Mucosa of rectum (tissue), 2 donors: ENCODE results near the gene IQSEC2.

Experiments used
- H3K27ac ChIP-seq, 2 donors: one replicate each; pipeline ENCODE4 v1.7.0; 2013; ENCODE audit warnings: inconsistent platforms in 2 of 2, low read depth in 2 of 2, low read length in 2 of 2
- H3K27me3 ChIP-seq, 2 donors: one replicate each; pipeline ENCODE4 v1.7.0; 2013; ENCODE audit warnings: low read length in 2 of 2; ENCODE audit not compliant: control insufficient read depth in 2 of 2, insufficient read depth in 2 of 2
- H3K36me3 ChIP-seq, 2 donors: one replicate each; pipeline ENCODE4 v1.7.0; 2013; ENCODE audit warnings: low read length in 2 of 2; ENCODE audit not compliant: control insufficient read depth in 2 of 2, insufficient read depth in 2 of 2
- H3K4me1 ChIP-seq, 2 donors: one replicate each; pipeline ENCODE4 v1.7.0; 2013; ENCODE audit warnings: low read length in 2 of 2, mild to moderate bottlenecking in 1 of 2; ENCODE audit not compliant: control insufficient read depth in 2 of 2, insufficient read depth in 2 of 2
- H3K4me3 ChIP-seq, 2 donors: one replicate each; pipeline ENCODE4 v1.7.0; 2013; ENCODE audit warnings: low read length in 2 of 2
- H3K9ac ChIP-seq, 2 donors: one replicate each; pipeline ENCODE4 v1.7.0; 2013; ENCODE audit warnings: low read length in 2 of 2, low read depth in 1 of 2, mild to moderate bottlenecking in 1 of 2
- H3K9me3 ChIP-seq, 2 donors: one replicate each; pipeline ENCODE4 v1.7.0; 2013; ENCODE audit warnings: low read length in 2 of 2; ENCODE audit not compliant: control insufficient read depth in 2 of 2
- donor health status: healthy.
- donor health status: Normal muscosa, but diverticular disease.

Gene IQSEC2

GRCh38 chrX:53268173-53268572, 13.2 kb downstream of the IQSEC2 start:
- H3K9me3 ChIP-seq, result no peaks in the 10 kb centered on the region
- H3K27me3 ChIP-seq, result peaks cover 1 to 7% of the 10 kb centered on the region in 2 donors
- H3K27ac ChIP-seq, result no peak overlapping the region
- H3K4me3 ChIP-seq, result no peak overlapping the region
- H3K4me1 ChIP-seq, result peaks cover 4 to 7% of the 10 kb centered on the region in 2 donors
- no peaks in the 10 kb centered on the region for H3K36me3 ChIP-seq
- no peak overlapping the region for H3K9ac ChIP-seq

GRCh38 chrX:53266914-53267313, 14.5 kb downstream of the IQSEC2 start:
- no peaks in the 10 kb centered on the region for H3K36me3 ChIP-seq
- no peak overlapping the region for H3K27ac ChIP-seq
- H3K9me3 ChIP-seq, result no peaks in the 10 kb centered on the region
- H3K27me3 ChIP-seq, result peaks cover 1 to 7% of the 10 kb centered on the region in 2 donors
- no peak overlapping the region for H3K9ac ChIP-seq
- no peak overlapping the region for H3K4me3 ChIP-seq
- peaks cover 4 to 11% of the 10 kb centered on the region in 2 donors for H3K4me1 ChIP-seq

- H3K9me3 ChIP-seq, result no peaks in the 10 kb centered on the region
- H3K4me3 ChIP-seq, result no peak overlapping the region
- no peak overlapping the region for H3K9ac ChIP-seq
- H3K27me3 ChIP-seq, result peaks cover 1 to 7% of the 10 kb centered on the region in 2 donors
- peak overlapping the region; percentile 51 to 66 for H3K27ac ChIP-seq
- H3K36me3 ChIP-seq, result no peaks in the 10 kb centered on the region
- peaks cover 4 to 11% of the 10 kb centered on the region in 2 donors for H3K4me1 ChIP-seq
These were observed 15.4 kb downstream of the IQSEC2 start for GRCh38 chrX:53265771-53266574.

- H3K9me3 ChIP-seq, result no peaks in the 10 kb centered on the region
- H3K27ac ChIP-seq, result no peak overlapping the region
- H3K9ac ChIP-seq, result no peak overlapping the region
- H3K36me3 ChIP-seq, result no peaks in the 10 kb centered on the region
- peaks cover 4 to 11% of the 10 kb centered on the region in 2 donors for H3K4me1 ChIP-seq
- H3K4me3 ChIP-seq, result no peak overlapping the region
- H3K27me3 ChIP-seq, result peaks cover 3 to 7% of the 10 kb centered on the region in 2 donors
These were observed 17.7 kb downstream of the IQSEC2 start for GRCh38 chrX:53263597-53264094.

- Histone ChIP-seq H3K36me3 (no peaks in the 10 kb centered on the region), H3K9me3 (no peaks in the 10 kb centered on the region), H3K27ac (no peak overlapping the region), H3K4me3 (no peak overlapping the region), H3K27me3 (peaks cover 3 to 4% of the 10 kb centered on the region in 2 donors), H3K4me1 (peaks cover 4 to 11% of the 10 kb centered on the region in 2 donors), H3K9ac (no peak overlapping the region)
These were observed 18.4 kb downstream of the IQSEC2 start for GRCh38 chrX:53262918-53263394.

GRCh38 chrX:53262189-53262917, 19.0 kb downstream of the IQSEC2 start:
- peaks cover 3 to 4% of the 10 kb centered on the region in 2 donors for H3K27me3 ChIP-seq
- H3K36me3 ChIP-seq, result no peaks in the 10 kb centered on the region
- peaks cover 4 to 11% of the 10 kb centered on the region in 2 donors for H3K4me1 ChIP-seq
- H3K4me3 ChIP-seq, result no peak overlapping the region
- no peaks in the 10 kb centered on the region for H3K9me3 ChIP-seq
- H3K9ac ChIP-seq, result no peak overlapping the region
- no peak overlapping the region for H3K27ac ChIP-seq

GRCh38 chrX:53261355-53261972, 19.9 kb downstream of the IQSEC2 start:
- Histone ChIP-seq H3K27ac (no peak overlapping the region), H3K27me3 (peaks cover 3 to 4% of the 10 kb centered on the region in 2 donors), H3K9me3 (no peaks in the 10 kb centered on the region)

GRCh38 chrX:53260836-53261235, 20.5 kb downstream of the IQSEC2 start:
- Histone ChIP-seq H3K27me3 (peaks cover 3 to 4% of the 10 kb centered on the region in 2 donors), H3K4me1 (peaks cover under 1 to 5% of the 10 kb centered on the region in 2 donors), H3K27ac (no peak overlapping the region), H3K9ac (no peak overlapping the region), H3K9me3 (no peaks in the 10 kb centered on the region), H3K36me3 (no peaks in the 10 kb centered on the region), H3K4me3 (no peak overlapping the region)

More at GRCh38 chrX:53261355-53261972, 19.9 kb downstream of the IQSEC2 start:
- H3K9ac ChIP-seq, result no peak overlapping the region
- no peaks in the 10 kb centered on the region for H3K36me3 ChIP-seq
- peaks cover 4 to 10% of the 10 kb centered on the region in 2 donors for H3K4me1 ChIP-seq
- H3K4me3 ChIP-seq, result no peak overlapping the region

- peaks cover 0 to under 1% of the 10 kb centered on the region in 2 donors for H3K4me1 ChIP-seq
- H3K27me3 ChIP-seq, result peaks cover 0 to 2% of the 10 kb centered on the region in 2 donors
- no peaks in the 10 kb centered on the region for H3K9me3 ChIP-seq
- H3K27ac ChIP-seq, result no peak overlapping the region
- no peak overlapping the region for H3K9ac ChIP-seq
- H3K36me3 ChIP-seq, result no peaks in the 10 kb centered on the region
- no peak overlapping the region for H3K4me3 ChIP-seq
These were observed 23.5 kb downstream of the IQSEC2 start for GRCh38 chrX:53257670-53258423.
